Measurements from ENCODE around the gene PALLD. TPM values are rescaled to one million over a fixed set of nuclear protein-coding genes. Genes with fewer than 3 reads are reported as not detected.

Gene PALLD
- total and polyA plus RNA-seq, 2 of the 8 experiments (the other 6 are each of a cell fraction or from before 2014, with no cell fraction given) = 10.5 to 25.0 TPM

- no peak for TF ChIP-seq CTCF (IDR thresholded peaks at IDR 0.05; ENCODE audit: control extremely low read depth in 1 of 3, insufficient read depth in 1 of 3, low read depth in 1 of 3, low read length in 3 of 3)
- no peak for TF ChIP-seq HDAC2 (IDR thresholded peaks at IDR 0.05; ENCODE audit: borderline replicate concordance in 1 of 2, low read depth in 2 of 2, low read length in 2 of 2)
- no peak for TF ChIP-seq TCF12 (IDR thresholded peaks at IDR 0.05; ENCODE audit: low read depth, low read length)
- TF ChIP-seq RAD21 (IDR thresholded peaks at IDR 0.05 in 1 of 2, conservative IDR thresholded peaks at IDR 0.05 in 1 of 2; ENCODE audit: low read depth in 2 of 2, low read length in 2 of 2) = no peak
- no peak for TF ChIP-seq ATF3 (IDR thresholded peaks at IDR 0.05; ENCODE audit: insufficient read depth, low read depth, low read length)
Measured at GRCh38 chr4:168859888-168860694, 363.2 kb downstream of the PALLD start (continued).

Data from H1 (cell line).